Mucosa of gallbladder (tissue), 1 donor: ENCODE data around the gene ZNF19. TPM values are rescaled to one million over a fixed set of nuclear protein-coding genes. Genes with fewer than 3 reads are reported as not detected.

ENCODE experiments used
- DNase-seq: peaks from one replicate; pipeline ENCODE4 v3.0.0-alpha.2; 2020; ENCODE audit warnings: low spot score
- total RNA-seq: library from RNA; stranded (reverse); gene quantifications from one replicate; pipeline ENCODE4 v1.2.1, GENCODE V29; 2021
- donor health status: DM: no; HTN: no; CAD: no.

ZNF19 gene
- total RNA-seq, 1 donor from 2014 or later: 5.6 TPM

DNA sequence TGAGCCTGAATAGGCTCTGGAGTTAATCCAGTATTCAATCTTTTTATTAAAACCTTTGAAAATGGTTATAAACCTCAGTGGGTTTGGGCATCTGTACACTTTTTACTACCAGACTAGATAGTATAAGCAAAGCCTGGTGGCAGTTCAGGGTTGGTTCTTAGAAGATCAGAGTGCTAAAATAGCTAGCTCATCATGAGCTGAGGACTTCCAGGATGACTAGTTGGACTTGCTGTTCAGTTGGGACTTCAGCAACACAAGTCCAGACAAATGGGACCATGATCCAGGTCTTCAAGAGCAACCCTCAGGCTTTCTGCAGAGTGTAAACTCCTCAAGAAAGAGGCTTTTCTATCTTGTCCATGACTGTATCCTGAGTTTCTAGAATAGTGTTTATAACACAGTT lies 1.2 kb upstream of the ZNF19 start:
- no peak for DNase-seq

DNA sequence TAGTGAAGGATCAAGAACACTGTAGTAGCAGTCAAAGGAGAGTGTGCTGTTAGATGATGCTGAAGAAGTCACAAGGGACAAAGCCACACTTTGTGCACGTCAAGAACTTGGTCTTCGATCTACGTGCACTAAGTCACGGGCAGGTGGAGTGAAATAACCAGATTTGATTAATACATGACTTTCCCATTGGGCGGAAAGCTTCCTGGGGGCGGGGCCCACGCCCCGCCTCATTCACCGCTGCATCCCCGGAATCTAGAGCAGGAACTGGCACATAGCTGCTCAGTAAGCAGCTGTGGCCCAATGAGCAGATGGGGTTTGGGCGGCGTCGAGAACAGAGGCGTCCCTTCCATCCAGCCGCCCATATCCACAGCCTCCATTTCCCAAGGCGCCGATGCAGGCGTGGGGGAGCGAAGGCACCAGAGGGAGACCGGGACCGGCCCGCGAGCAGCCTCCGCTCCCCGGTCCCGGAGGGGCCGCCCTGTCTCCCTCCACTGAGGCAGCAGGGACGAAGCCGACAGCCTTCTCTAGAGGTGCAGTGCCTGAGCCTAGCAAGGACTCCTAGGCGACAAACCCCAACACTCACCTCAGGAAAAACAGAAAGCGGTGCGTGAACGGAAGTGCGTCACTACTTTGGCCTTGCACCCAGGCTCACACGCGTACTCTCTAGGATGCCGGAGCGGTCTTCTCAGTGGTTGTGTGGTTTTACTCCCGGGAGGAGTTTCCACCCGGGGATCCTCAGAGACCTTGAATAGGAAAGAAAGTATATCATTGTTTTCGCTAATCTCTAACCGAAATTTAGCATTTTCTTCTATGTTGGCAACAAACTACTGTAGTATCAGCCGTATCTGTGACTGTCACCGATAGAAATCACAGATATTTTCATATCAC lies 4.9 kb downstream of the ZNF19 start:
- DNase-seq: peak; percentile 88

DNA sequence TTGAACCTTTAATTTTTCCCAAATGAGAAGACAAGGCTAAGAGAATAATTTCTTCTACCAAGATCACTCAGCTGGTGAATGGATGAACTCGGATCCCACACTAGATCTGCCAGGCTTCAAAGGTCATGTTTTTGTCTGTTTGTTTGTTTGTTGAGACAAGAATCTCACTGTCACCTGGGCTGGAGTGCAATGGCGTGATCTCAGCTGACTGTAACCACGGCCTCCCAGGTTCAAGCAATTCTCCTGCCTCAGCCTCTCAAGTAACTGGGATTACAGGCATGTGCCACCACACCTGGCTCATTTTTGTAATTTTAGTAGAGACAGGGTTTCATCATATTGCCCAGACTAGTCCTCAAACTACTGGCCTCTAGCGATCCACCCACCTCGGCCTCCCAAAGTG lies 6.6 kb downstream of the ZNF19 start:
- no peak for DNase-seq

DNA sequence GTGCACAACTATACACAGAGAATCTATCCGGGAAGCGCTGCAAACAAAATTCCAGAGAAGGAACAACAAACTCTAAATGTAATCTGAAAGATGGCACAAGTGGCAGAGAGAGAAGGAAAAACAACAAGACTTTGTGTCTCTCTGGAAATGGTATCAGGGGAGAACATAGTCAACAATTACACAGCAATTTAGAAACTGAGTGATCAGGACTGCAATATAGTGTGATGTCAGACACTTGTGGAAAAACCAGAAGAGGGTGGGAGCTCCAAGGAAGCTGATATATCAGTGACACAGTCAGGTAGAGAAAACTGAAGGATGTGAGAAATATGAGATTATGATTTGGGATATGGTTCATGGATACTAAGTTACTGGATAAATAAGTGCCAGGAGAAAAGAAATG lies 8.2 kb downstream of the ZNF19 start:
- DNase-seq: no peak

DNA sequence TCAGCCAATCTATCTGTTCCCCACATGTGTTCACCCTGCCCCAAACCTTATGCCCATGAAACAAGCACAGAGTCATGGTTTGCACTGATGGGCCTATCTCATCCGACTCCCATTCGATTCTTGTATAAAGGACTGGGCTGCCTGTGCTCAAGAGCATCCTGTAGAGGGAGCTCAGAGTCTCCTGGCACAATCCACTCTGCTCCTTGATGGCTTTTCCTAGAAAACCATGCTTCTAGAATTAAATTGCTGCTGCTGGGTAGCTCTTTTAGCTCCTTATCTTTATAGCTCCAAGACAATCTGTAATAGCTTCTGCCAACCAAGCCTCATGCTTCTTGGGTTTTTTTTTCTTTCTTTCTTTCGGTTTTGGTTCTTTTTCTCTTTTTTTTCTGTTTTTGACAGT lies 9.7 kb downstream of the ZNF19 start:
- DNase-seq: no peak

DNA sequence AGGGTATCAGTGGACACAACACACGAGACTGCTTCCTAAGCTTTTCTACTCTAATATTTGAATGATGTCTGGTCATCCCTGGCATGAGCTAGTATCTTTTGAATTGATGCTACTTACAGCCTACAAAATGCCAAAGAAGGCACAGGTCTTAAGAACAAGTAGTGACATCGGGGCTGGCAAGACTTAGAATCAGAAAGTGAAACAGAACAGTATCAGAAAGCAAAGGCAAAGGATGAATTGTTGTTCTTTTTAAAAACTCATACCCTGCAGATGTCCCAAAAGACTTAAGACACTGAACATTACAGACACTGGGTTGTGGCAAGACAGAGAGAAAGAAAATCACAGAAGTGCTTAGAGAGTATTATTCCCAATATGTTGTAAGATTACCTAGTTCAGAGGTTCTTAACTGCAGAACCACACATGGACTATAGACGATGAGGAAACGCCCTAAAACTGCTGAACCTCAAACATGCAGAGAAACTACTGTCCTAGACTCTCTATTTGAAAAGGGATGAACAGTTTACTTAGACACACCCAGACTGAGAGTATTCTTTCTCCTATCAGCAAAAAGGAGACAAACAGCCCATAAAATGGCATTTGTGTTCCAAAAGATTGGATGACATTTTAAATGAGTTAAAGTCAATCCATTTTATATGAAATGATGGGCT lies 12.5 kb downstream of the ZNF19 start:
- no peak for DNase-seq

DNA sequence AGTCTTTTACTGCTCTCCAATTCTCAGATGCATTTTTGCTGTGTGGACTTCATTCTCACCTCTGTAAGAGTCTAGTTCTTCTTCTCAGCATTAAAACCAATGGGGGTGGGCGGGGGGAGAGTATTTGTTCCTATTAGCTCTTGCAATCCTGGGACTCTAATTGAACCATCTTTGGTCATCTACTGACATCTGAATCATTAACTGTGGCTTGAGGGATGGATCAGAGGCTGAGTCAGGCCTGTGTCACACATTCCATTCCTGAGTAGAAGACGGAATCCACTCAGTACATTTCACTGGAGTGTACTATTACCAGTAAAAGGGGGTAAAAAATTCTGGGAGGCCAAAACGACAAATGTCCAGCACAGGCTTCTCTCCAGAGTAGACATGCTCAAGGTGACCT lies 14.3 kb downstream of the ZNF19 start:
- no peak for DNase-seq

DNA sequence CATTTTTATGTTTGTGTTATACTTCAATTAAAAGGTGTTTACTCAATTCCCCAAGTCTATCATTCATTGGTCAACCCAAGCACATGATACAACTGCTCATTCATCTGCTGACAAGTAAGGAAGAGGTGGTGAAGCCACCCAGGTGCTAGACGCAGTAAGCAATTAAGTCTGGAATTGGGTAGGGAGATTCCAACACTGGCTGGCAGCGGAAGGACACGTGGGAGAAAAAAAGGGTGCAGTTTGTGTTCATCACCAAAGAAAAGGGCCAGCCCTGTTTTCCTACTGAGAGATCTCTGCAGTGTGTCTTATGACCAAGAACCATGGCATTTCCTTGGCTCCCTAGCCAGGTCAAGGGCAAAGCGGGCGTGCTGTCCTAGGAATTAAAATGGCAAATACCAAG lies 15.2 kb downstream of the ZNF19 start:
- DNase-seq: no peak

DNA sequence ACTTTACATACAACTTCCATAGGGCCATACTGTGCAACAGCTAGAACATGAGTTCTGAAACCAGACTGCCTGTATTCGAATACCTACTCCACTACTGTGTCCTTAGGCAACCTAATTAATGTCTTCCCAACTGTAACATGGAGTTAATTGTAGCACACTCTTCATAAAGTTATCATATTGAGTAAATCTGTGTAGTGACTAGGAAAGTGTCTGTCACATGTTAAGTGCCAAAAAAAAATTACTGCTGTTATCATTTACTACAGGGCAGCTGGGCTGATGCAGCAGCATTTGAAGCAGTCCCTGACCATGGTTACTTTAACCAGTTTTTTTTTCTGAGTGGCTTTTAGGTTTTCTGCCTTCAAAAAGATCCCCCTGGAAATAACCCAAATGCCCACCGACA lies 16.2 kb downstream of the ZNF19 start:
- no peak for DNase-seq

DNA sequence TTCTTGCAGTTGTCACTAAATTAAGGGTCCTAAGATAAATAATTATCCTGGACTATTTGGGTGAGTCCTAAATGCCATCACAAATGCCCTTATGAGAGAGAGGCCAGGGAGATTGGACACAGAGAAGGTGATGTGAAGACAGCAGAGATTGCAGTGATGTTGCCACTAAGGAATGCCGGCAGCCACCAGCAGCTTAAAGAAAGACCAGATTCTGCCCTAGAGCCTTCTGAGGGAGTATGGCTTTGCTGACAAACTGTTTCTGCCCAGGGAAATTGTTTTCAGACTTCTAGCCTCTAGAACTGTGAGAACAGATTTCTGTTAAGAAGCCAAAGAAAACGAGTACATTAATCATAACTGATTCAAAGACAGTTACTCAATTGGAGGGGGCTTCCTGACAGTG lies 17.1 kb downstream of the ZNF19 start:
- no peak for DNase-seq

DNA sequence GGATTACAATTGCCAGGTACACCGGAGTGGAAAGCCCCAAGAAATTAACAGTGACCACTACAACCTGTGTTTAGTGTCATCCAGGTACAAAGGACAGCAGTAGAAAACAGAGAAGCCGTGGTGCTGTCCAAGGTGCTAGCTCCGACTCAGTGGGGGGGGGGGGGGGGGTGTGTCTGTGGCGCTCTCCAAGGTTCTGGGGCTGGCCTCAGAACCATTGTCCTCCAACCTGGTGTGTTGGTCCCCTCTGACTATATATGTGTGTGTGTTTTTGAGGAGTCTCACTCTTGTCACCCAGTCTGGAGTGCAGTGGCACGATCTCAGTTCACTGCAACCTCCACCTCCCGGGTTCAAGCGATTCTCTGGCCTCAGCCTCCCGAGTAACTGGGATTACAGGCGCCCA lies 21.3 kb downstream of the ZNF19 start:
- no peak for DNase-seq

DNA sequence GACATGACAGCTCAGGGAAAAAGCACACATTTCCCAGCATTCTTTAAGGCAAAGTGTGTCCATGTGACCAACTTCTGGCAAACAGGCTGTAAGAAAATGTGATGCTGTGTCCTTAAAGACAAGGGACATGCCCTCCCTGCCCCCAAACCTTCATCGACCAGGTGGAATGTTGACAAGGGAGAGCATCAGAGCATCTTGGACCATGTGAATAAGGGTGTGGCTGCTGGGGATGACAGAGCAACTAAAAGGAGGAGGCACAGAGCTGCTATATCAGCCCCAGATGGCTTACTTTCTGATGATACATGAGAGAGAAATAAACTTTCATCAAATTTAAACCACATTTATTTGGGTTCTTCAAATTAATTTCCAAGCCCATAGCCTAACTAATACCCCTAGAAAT lies 24.9 kb downstream of the ZNF19 start:
- DNase-seq: no peak

DNA sequence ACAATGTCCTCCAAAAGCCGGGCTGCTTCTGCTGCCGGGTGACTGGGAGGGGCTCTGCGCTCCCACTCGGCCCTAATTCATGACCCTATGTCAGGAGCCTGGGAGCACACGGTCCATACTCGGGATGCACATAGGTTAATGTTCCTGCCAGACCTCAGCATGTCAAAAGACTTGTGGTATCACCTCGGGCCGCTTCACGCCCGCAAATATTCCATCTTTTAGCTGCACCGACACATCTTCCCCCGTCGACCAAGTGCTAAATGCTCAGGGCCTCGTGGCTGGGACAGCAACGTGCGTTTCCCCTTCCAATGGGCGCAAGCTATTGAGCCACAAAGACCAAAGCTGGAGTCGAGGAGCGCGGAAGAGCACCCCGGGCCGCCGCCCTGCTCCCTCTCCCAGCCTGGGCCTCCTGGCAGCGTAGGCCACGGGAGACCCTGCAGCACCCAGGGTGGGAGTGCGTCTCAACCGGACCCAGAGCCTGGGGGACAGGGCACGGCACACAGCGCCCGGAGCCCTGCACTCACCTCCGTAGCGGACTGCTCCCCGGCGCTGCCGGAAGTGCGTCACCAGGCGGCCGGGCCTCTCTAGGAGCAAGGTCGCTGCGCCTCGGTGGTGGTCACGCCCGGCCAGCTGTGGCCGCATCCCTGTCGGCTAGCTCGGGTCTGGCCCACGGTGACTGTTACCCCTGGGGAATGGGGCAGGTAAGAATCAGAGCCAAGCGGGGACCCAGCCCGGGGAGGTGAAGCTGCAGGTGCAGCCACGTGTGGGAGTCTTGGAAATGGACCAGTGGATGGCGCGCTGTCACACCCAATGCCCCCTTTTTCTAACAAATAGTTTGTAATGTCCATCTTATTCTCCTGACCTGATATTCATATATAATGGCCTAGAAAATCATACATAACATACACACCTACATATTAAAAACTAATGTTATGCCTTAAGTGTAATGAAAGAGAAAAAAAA lies 27.2 kb downstream of the ZNF19 start, which contains the start of gene ZNF23:
TSS of gene ZNF23 (minus strand) at position 562 of the 963 bp plus-strand sequence. CDS start 5,451 bp downstream, outside the sequence.
- peak; percentile 82 for DNase-seq

DNA sequence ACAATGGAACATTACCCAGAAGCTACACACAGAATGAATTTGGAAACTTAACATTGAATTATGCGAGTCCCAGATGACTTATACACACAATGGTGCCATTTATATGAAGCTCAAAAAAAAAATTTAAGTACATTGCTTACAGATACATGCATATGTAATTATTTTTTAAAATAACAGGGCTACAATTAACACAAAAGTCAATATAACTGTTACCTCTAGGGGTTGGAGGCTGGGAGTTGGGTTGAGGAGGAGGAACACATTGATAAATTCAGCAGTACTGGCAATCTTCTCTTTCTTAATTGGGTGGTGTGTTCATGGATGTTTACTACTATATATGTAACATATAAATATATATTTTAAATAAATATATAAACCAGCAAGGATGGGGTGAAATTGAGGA lies 28.2 kb downstream of the ZNF19 start:
- no peak for DNase-seq

DNA sequence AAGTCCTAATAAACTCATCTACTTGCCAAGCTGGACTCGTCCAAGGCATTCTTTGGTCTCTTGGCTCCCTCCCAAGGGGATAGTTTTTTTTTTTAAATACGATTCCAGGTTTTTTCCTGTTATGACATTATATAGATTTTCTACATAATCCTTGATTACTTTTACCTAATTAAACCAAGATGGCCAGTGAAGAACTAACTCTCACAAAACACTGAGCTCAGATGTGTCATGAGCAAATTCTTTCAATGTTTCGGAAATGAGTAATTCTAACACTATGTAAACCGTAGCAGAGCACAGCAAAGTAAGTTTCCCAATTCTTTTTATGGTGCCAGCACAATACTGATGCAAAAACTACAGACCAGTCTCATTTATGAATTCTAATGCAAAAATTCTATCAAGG lies 28.9 kb downstream of the ZNF19 start:
- no peak for DNase-seq

DNA sequence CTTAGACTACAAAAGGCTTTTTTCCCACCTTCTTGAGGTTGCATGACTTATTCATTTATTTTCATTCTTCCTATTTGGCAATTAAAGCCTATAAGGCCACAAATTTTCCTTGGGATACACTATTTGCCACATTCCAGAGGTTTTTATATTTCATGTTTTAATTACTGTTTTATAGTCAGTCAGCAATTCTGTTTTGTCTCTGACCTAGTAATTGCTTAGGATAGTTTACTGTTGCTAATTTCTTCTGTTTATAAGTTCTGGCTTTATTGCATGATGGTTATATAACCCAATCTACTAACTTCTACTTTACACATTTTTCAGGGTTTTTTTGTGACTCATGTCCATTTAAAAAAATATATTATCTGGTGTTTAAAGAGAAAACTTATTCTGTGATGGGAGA lies 29.6 kb downstream of the ZNF19 start:
- DNase-seq: no peak

DNA sequence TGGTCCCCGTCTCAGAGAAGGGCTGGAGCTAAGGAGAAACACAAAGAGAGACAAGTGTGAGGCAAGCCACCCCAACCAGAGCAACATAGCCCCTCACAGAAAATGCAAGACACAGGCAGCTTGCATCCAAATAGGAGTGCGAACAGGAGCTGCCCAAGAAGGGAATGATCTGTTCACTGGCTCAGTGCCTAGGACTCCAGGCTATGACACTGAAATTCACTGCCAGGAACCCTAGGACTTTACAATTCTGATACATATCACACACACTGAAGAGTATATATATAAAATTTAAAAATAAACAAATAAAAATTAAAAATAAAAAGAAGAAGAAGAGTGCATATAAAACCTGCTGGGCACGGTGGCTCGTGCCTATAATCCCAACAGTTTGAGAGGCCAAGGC lies 32.3 kb downstream of the ZNF19 start:
- no peak for DNase-seq

DNA sequence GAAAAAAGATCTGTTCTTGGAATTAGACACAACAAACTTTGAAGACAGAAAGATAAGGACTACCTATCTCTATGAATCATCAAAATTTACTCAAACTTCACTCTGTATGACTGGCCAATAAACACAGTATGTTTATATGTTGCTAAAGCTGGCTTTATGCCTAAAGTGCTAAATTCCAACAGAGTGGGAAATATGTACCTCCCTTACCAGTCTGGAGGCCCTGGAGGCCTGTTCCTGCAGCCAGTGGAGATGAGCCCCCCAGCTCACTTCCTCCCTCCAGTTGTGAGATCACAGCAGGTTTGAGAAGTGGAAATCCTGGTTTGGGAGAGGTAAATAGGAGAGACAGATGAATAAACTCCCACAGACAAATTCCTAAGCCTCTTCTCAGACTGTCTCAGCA lies 36.1 kb downstream of the ZNF19 start:
- DNase-seq: no peak

DNA sequence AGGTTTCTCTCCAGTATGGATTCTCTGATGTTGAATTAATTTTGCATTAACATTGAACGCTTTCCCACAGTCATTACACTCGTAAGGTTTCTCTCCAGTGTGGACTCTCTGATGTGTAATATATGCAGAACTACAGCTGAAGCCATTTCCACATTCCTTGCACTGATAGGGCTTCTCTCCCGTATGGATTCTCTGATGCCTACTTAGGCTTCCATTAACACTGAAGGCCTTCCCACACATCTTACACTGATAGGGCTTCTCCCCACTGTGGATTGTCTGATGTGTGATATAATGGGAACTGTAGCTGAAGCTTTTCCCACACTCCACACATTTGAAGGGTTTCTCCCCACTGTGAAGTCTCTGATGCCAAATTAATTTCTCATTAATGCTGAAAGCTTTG lies 40.1 kb downstream of the ZNF19 start:
- DNase-seq: no peak

DNA sequence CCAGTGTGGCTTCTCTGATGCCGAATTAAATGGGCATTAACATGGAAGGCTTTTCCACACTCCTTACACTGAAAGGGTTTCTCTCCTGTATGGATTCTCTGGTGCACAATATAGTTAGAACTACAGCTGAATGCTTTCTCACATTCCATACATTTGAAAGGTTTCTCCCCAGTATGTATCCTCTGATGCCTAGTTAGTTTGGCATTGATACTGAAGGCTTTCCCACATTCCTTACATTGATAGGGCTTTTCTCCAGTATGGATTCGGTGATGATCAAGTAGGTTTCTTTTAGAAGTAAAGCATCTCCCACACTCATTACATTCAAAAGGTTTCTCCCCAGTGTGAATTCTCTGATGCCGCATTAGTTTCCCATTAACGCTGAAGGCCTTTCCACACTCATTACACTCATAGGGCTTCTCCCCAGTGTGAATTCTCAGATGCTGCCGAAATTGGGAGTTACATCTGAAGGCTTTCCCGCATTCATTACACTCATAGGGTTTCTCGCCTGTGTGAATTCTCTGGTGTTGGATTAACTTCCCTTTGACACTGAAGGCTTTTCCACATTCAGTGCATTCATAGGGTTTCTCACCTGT lies 40.8 kb downstream of the ZNF19 start:
- no peak for DNase-seq

DNA sequence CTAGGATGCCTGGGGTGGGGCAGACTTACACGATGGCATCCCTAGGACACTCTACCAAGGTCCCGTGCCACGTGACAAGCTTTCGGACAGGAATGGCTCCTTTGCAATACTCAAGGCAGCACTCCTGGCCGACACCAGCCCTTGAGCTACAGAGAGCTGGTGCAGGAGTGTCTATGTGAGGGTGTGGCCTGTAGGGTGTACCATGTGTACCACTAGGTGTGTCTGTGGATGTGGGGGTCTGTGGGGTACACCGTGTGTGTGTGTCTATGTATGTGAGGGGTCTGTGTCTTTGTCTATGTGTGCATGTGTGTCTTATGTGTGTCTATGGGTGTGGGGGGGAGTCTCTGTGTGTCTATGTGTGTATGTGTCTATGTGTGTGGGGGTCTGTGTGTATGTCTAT lies 45.4 kb downstream of the ZNF19 start:
- DNase-seq: no peak

DNA sequence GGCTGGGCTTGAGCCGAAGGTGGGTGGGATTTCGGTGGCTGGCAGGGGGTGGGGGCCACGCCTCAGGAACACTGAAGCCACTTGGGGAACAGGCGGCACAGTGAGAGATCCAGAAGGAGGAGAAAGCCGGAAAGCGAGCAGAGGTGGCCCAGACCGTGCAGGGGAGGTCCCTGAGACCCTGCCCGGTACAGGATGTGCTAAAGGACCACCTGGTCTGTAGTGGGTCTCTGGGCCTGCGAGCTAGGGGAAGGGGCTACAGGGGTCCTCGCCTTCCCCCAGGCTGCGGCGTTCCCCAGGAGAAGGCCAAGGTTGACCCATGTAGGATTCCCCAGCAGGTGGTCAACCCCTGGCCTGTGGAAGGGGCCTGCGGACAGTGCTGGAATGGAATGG lies 47.1 kb downstream of the ZNF19 start, which contains the start of gene TLE7:
TSS of gene TLE7 (minus strand) at position 4 of the 390 bp plus-strand sequence. CDS start 8,730 bp downstream, outside the sequence.
- no peak for DNase-seq
